HepG2 (cell line): ENCODE data around the gene FNDC3B. TPM values are rescaled to one million over a fixed set of nuclear protein-coding genes. Genes with fewer than 3 reads are reported as not detected.

Source experiments
- GFI1 ChIP-seq: sonication (generic); formaldehyde crosslinking; IDR thresholded peaks from 2 replicates; pipeline ENCODE4 v1.5.0; 2020; ENCODE audit warnings: missing genetic modification reagents, mild to moderate bottlenecking, borderline replicate concordance
- HHEX ChIP-seq: IDR thresholded peaks from 2 replicates; pipeline ENCODE4 v1.6.1; 2016; ENCODE audit warnings: control low read depth
- ISX ChIP-seq: sonication (generic); formaldehyde crosslinking; conservative IDR thresholded peaks from 2 replicates; pipeline ENCODE4 v1.5.0; 2020; ENCODE audit warnings: missing genetic modification reagents
- NFATC3 ChIP-seq: sonication (generic); formaldehyde crosslinking; IDR thresholded peaks from 2 replicates; pipeline ENCODE4 v1.5.1; 2020; ENCODE audit warnings: mild to moderate bottlenecking, missing genetic modification reagents
- NR3C1 ChIP-seq: sonication (generic); formaldehyde crosslinking; IDR thresholded peaks from 2 replicates; pipeline ENCODE4 v1.4.0; 2020; ENCODE audit warnings: missing genetic modification reagents
- PHB2 ChIP-seq: fragments of 450-650 bp; IDR thresholded peaks from 2 replicates; pipeline ENCODE4 v1.6.1; 2018; ENCODE audit not compliant: partially characterized antibody
- ZBTB2 ChIP-seq: sonication (generic); formaldehyde crosslinking; IDR thresholded peaks from 2 replicates; pipeline ENCODE4 v1.8.0; 2022; ENCODE audit warnings: low read depth, missing genetic modification reagents
- ZBTB34 ChIP-seq: sonication (generic); formaldehyde crosslinking; IDR thresholded peaks from 2 replicates; pipeline ENCODE4 v1.8.0; 2022; ENCODE audit warnings: mild to moderate bottlenecking, missing genetic modification reagents
- ZBTB39 ChIP-seq: sonication (generic); formaldehyde crosslinking; IDR thresholded peaks from 2 replicates; pipeline ENCODE4 v1.5.0; 2020; ENCODE audit warnings: missing genetic modification reagents
- ZNF333 ChIP-seq: sonication (generic); formaldehyde crosslinking; IDR thresholded peaks from 2 replicates; pipeline ENCODE4 v1.4.0; 2020; ENCODE audit warnings: mild to moderate bottlenecking, missing genetic modification reagents, borderline replicate concordance
- ZNF407 ChIP-seq: sonication (generic); formaldehyde crosslinking; IDR thresholded peaks from one replicate; pipeline ENCODE4 v1.5.1; 2020; ENCODE audit warnings: mild to moderate bottlenecking, missing genetic modification reagents; ENCODE audit errors: not compliant biosample characterization
- ZNF549 ChIP-seq: sonication (generic); formaldehyde crosslinking; IDR thresholded peaks from 2 replicates; pipeline ENCODE4 v1.5.0; 2020; ENCODE audit warnings: missing genetic modification reagents
- ZNF552 ChIP-seq: sonication (generic); formaldehyde crosslinking; IDR thresholded peaks from 2 replicates; pipeline ENCODE4 v1.9.0; 2022; ENCODE audit warnings: missing genetic modification reagents, mild to moderate bottlenecking, borderline replicate concordance
- ZNF747 ChIP-seq: sonication (generic); formaldehyde crosslinking; IDR thresholded peaks from 2 replicates; pipeline ENCODE4 v1.8.1; 2023; ENCODE audit warnings: missing genetic modification reagents, mild to moderate bottlenecking, borderline replicate concordance
- ZNF891 ChIP-seq: sonication (generic); formaldehyde crosslinking; IDR thresholded peaks from 2 replicates; pipeline ENCODE4 v1.5.0; 2020; ENCODE audit warnings: mild to moderate bottlenecking, missing genetic modification reagents
- polyA plus RNA-seq, 8 experiments: library from polyadenylated mRNA; depleted of rRNA in 3 of 8; stranded (reverse) in 7 of 8; unstranded in 1 of 8; fragments of >200 nt; fragmentation: Illumina TruSeq in 4 of 8; extraction: Trizol in 4 of 8; gene quantifications; 2 replicates each; pipeline versions ENCODE4 v1.2.1 to v1.2.3, GENCODE V29; 2011 to 2016; ENCODE audit warnings: low read depth in 4 of 8, missing spikeins in 1 of 8, mixed read lengths in 1 of 8; ENCODE audit not compliant: insufficient read depth in 1 of 8
- total RNA-seq, 5 experiments: library from RNA; depleted of rRNA; stranded (reverse); fragments of >200 nt; fragmentation: Illumina TruSeq; extraction: Trizol; gene quantifications; 2 replicates each; pipeline ENCODE4 v1.2.3, GENCODE V29; 2016; ENCODE audit warnings: low read depth in 1 of 5

FNDC3B gene
- total and polyA plus RNA-seq, 2 of the 13 experiments (the other 11 are each of a cell fraction or from before 2014, with no cell fraction given), result 74.8 to 103 TPM

- TF ChIP-seq ZNF891 (CRISPR knock-in tag) (no peak), GFI1 (CRISPR knock-in tag) (peak; percentile 99), NFATC3 (CRISPR knock-in tag) (peak; percentile 72; the same call in 1 of the 2 replicates), HHEX (CRISPR knock-in tag) (no peak), PHB2 (no peak), ISX (CRISPR knock-in tag) (no peak; the same call in 1 of the 2 replicates), ZBTB34 (CRISPR knock-in tag) (0 out of 2 replicates have a peak, but pooled peaks have one; percentile 70), ZNF407 (no peak), ZNF333 (CRISPR knock-in tag) (no peak), ZBTB39 (CRISPR knock-in tag) (peak; percentile 100), ZNF747 (CRISPR knock-in tag) (peak; percentile 76; the same call in 1 of the 2 replicates), ZBTB2 (no peak), ZNF552 (0 out of 2 replicates have a peak, but pooled peaks have one; percentile 38), NR3C1 (CRISPR knock-in tag) (no peak), ZNF549 (CRISPR knock-in tag) (peak; percentile 70; the same call in 1 of the 2 replicates)
Observed at GRCh38 chr3:172140499-172141391, 101.4 kb downstream of the FNDC3B start (continued).
